H9 (cell line): Measurements from ENCODE around the gene GTF2F2. TPM values are rescaled to one million over a fixed set of nuclear protein-coding genes. Genes with fewer than 3 reads are reported as not detected.

ENCODE experiments used
- DNase-seq: peaks from one replicate; pipeline ENCODE4 v3.0.0-alpha.2; 2017
- H2AFZ ChIP-seq: one replicate; pipeline ENCODE4 v1.6.1; 2013; ENCODE audit warnings: mild to moderate bottlenecking, low read length, control low read depth, moderate library complexity
- H2AK5ac ChIP-seq: 2 replicates; pipeline ENCODE4 v1.6.1; 2013; ENCODE audit warnings: low read length, control low read depth, mixed read lengths; ENCODE audit not compliant: insufficient read length
- H2BK120ac ChIP-seq: one replicate; pipeline ENCODE4 v1.6.1; 2013; ENCODE audit warnings: low read depth, mild to moderate bottlenecking, low read length, control low read depth, inconsistent platforms; ENCODE audit not compliant: poor library complexity, severe bottlenecking
- H2BK12ac ChIP-seq: 2 replicates; pipeline ENCODE4 v1.6.1; 2013; ENCODE audit warnings: low read length, control low read depth, mixed read lengths, low read depth; ENCODE audit not compliant: insufficient read length
- H2BK15ac ChIP-seq: 2 replicates; pipeline ENCODE4 v1.6.1; 2013; ENCODE audit warnings: low read depth, low read length, control low read depth
- H2BK20ac ChIP-seq: one replicate; pipeline ENCODE4 v1.6.1; 2013; ENCODE audit warnings: low read depth, mild to moderate bottlenecking, low read length, control low read depth, inconsistent platforms; ENCODE audit not compliant: poor library complexity, severe bottlenecking
- H2BK5ac ChIP-seq: 2 replicates; pipeline ENCODE4 v1.6.1; 2013; ENCODE audit warnings: low read length, control low read depth, mixed read lengths; ENCODE audit not compliant: insufficient read length
- H3K14ac ChIP-seq: 2 replicates; pipeline ENCODE4 v1.6.1; 2013; ENCODE audit warnings: low read length, control low read depth; ENCODE audit not compliant: insufficient read depth
- H3K18ac ChIP-seq: 2 replicates; pipeline ENCODE4 v1.6.1; 2013; ENCODE audit warnings: low read depth, mild to moderate bottlenecking, mixed read lengths, low read length, control low read depth; ENCODE audit not compliant: insufficient read length
- H3K23ac ChIP-seq: 2 replicates; pipeline ENCODE4 v1.6.1; 2013; ENCODE audit warnings: low read length, control low read depth, mixed read lengths, low read depth; ENCODE audit not compliant: insufficient read length
- H3K23me2 ChIP-seq: 2 replicates; pipeline ENCODE4 v1.6.1; 2013; ENCODE audit warnings: low read depth, mild to moderate bottlenecking, mixed read lengths, low read length, control low read depth; ENCODE audit not compliant: insufficient read length, poor library complexity, severe bottlenecking
- H3K27ac ChIP-seq: 2 replicates; pipeline ENCODE4 v1.5.1; 2013; ENCODE audit warnings: low read length, control low read depth, mixed read lengths, low read depth; ENCODE audit not compliant: insufficient read length
- H3K27me3 ChIP-seq: 2 replicates; pipeline ENCODE4 v1.6.1; 2013; ENCODE audit warnings: low read length, control low read depth, inconsistent platforms; ENCODE audit not compliant: insufficient read depth
- H3K4ac ChIP-seq: 2 replicates; pipeline ENCODE4 v1.6.1; 2013; ENCODE audit warnings: low read depth, mild to moderate bottlenecking, control low read depth, inconsistent platforms, low read length, moderate library complexity
- H3K4me1 ChIP-seq: 2 replicates; pipeline ENCODE4 v1.6.1; 2013; ENCODE audit warnings: low read length, control low read depth, inconsistent platforms; ENCODE audit not compliant: insufficient read depth
- H3K4me2 ChIP-seq: 2 replicates; pipeline ENCODE4 v1.6.1; 2013; ENCODE audit warnings: low read length, control low read depth, mixed read lengths; ENCODE audit not compliant: insufficient read length, insufficient read depth
- H3K56ac ChIP-seq: 2 replicates; pipeline ENCODE4 v1.6.1; 2013; ENCODE audit warnings: low read depth, mild to moderate bottlenecking, mixed read lengths, low read length, control low read depth; ENCODE audit not compliant: insufficient read length
- H3K79me1 ChIP-seq: 2 replicates; pipeline ENCODE4 v1.6.1; 2013; ENCODE audit warnings: low read depth, mild to moderate bottlenecking, moderate library complexity, low read length, control low read depth, inconsistent platforms; ENCODE audit not compliant: insufficient read depth, poor library complexity, severe bottlenecking
- H3K79me2 ChIP-seq: 2 replicates; pipeline ENCODE4 v1.6.1; 2013; ENCODE audit warnings: low read length, control low read depth, inconsistent platforms; ENCODE audit not compliant: insufficient read depth
- H3K9ac ChIP-seq: 2 replicates; pipeline ENCODE4 v1.6.1; 2013; ENCODE audit warnings: low read length, control low read depth, mixed read lengths; ENCODE audit not compliant: insufficient read length; ENCODE audit errors: extremely low read depth
- H3K9me3 ChIP-seq: one replicate; pipeline ENCODE4 v1.6.1; 2013; ENCODE audit warnings: low read depth, low read length, inconsistent platforms; ENCODE audit not compliant: control insufficient read depth
- H3T11ph ChIP-seq: one replicate; pipeline ENCODE4 v1.6.1; 2013; ENCODE audit warnings: mild to moderate bottlenecking, low read length, control low read depth, inconsistent platforms
- H4K20me1 ChIP-seq: one replicate; pipeline ENCODE4 v1.6.1; 2013; ENCODE audit not compliant: control insufficient read depth, insufficient read length, insufficient read depth
- H4K5ac ChIP-seq: 2 replicates; pipeline ENCODE4 v1.6.1; 2013; ENCODE audit warnings: low read depth, mild to moderate bottlenecking, mixed read lengths, low read length, control low read depth; ENCODE audit not compliant: insufficient read length
- H4K8ac ChIP-seq: replicated peaks from 2 replicates; pipeline ENCODE4 v1.6.1; 2013; ENCODE audit warnings: low read length, control low read depth, mixed read lengths, low read depth; ENCODE audit not compliant: insufficient read length
- H4K91ac ChIP-seq: 2 replicates; pipeline ENCODE4 v1.6.1; 2013; ENCODE audit warnings: low read depth, mild to moderate bottlenecking, moderate library complexity, mixed read lengths, low read length, control low read depth; ENCODE audit not compliant: insufficient read length
- H3K27ac Mint-ChIP-seq, 3 experiments: 2 replicates in 2 of 3; 3 replicates in 1 of 3; pipeline ENCODE4 v1.8.0; 2020 to 2021; ENCODE audit warnings: mixed read lengths in 3 of 3, mild to moderate bottlenecking in 1 of 3, moderate library complexity in 1 of 3
- H3K27me3 Mint-ChIP-seq: 2 replicates; pipeline ENCODE4 v1.8.0; 2021; ENCODE audit warnings: low read depth, mild to moderate bottlenecking, moderate library complexity, mixed read lengths
- H3K36me3 Mint-ChIP-seq, 3 experiments: 2 replicates in 2 of 3; 3 replicates in 1 of 3; pipeline ENCODE4 v1.8.0; 2020 to 2021; ENCODE audit warnings: low read depth in 3 of 3, mixed read lengths in 3 of 3; ENCODE audit not compliant: insufficient read depth in 1 of 3
- H3K4me1 Mint-ChIP-seq, 2 experiments: 2 replicates each; pipeline ENCODE4 v1.8.0; 2020; ENCODE audit warnings: mixed read lengths in 2 of 2
- H3K4me3 Mint-ChIP-seq, 2 experiments: 2 replicates in 1 of 2; 3 replicates in 1 of 2; pipeline ENCODE4 v1.8.0; 2020 to 2021; ENCODE audit warnings: mild to moderate bottlenecking in 2 of 2, mixed read lengths in 2 of 2, moderate library complexity in 1 of 2
- H3K9me3 Mint-ChIP-seq, 2 experiments: 2 replicates in 1 of 2; 3 replicates in 1 of 2; pipeline ENCODE4 v1.8.0; 2020; ENCODE audit warnings: mild to moderate bottlenecking in 2 of 2, mixed read lengths in 2 of 2, moderate library complexity in 1 of 2
- WGBS: extraction: QIAGEN DNeasy Blood & Tissue Kit; methylation state at CpG from one replicate; pipeline ENCODE4 v1.1.7; 2013; ENCODE audit warnings: missing lambda C conversion rate, low lambda C conversion rate, mixed read lengths; ENCODE audit not compliant: insufficient read length; ENCODE audit errors: extremely low coverage; 5-methylcytosine and 5-hydroxymethylcytosine counted together
- total RNA-seq: library from RNA; stranded (reverse); gene quantifications from 2 replicates; pipeline ENCODE4 v1.2.1, GENCODE V29; 2021
- TF ChIP-seq, protein P1 (sequence below): fragments of 200-600 bp; sonication (generic); conservative IDR thresholded peaks from 3 replicates; pipeline ENCODE4 v1.8.0; 2021; ENCODE audit warnings: antibody characterized with exemption, mild to moderate bottlenecking

GTF2F2 gene
- total RNA-seq, 1 experiment from 2014 or later, result 29.6 TPM

DNA sequence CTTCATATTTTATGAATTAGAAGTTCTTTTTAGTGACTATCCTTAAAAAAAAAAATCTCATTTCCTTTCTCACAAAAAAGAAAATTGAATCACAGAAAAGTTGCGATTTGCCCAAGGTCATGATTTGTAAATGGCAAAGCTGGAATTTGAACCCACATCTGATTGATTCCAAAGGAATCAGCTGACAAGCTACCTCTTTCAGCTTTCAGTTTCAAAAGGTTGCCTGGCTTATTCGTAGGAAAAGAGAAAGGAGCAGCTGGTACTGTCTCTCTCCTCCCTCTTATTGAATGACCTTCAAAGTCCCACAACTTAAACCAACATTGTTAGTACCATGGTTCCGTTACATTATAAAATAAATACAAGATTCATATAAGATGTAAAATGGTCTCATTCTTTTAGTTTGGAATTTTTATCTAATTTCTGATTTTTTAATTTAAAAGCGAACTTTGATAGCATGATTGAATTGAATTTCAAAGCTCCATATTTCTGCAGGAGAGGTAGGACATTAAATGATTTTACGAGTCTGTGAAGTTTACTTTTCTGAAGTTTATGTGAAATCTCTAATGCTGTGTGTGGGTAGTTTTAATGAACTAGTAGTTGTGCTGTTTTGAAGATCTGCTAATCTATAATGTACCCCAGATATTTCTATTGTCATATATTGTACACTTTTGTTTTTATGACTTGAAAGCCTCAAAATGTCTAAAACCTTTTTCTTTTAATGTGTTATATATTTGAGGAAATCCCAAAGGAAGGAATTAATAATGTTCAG, 99.0 kb downstream of the GTF2F2 start:
- no peak overlapping the region for H4K91ac ChIP-seq
- H4K20me1 ChIP-seq, result no peaks in the 10 kb centered on the region
- no CpG with 5 or more reads among the region's 5 CpGs for WGBS
- H2BK15ac ChIP-seq, result no peak overlapping the region
- Mint-ChIP-seq H3K27me3 (no peaks in the 10 kb centered on the region), H3K36me3 (peaks cover 0 to 4% (median 3%) of the 10 kb centered on the region in 3 experiments; a peak in 5 of 7 replicates), H3K27ac (no peak overlapping the region), H3K4me1 (peaks cover 29% of the 10 kb centered on the region in 2 experiments), H3K4me3 (no peak overlapping the region), H3K9me3 (no peaks in the 10 kb centered on the region)
- no peak overlapping the region for H2AFZ ChIP-seq
- H4K5ac ChIP-seq, result no peak overlapping the region
- no peak overlapping the region for H2AK5ac ChIP-seq
- H3K4ac ChIP-seq, result no peak overlapping the region
- H3K79me1 ChIP-seq, result no peaks in the 10 kb centered on the region
- no peak overlapping the region for H2BK20ac ChIP-seq
- no peaks in the 10 kb centered on the region for H3K27me3 ChIP-seq
- no peak overlapping the region for H3K9ac ChIP-seq
- no peak for DNase-seq
- H3K14ac ChIP-seq, result no peak overlapping the region
- H4K8ac ChIP-seq, result no peak overlapping the region
- H2BK12ac ChIP-seq, result no peak overlapping the region
- no peak overlapping the region for H2BK120ac ChIP-seq
- H3K9me3 ChIP-seq, result no peaks in the 10 kb centered on the region
- H3K56ac ChIP-seq, result no peak overlapping the region
- no peak overlapping the region for H3K23ac ChIP-seq
- no peak overlapping the region for H3T11ph ChIP-seq
- no peak overlapping the region for H3K4me2 ChIP-seq
- H3K18ac ChIP-seq, result no peak overlapping the region
- no peaks in the 10 kb centered on the region for H3K79me2 ChIP-seq
- H2BK5ac ChIP-seq, result no peak overlapping the region
- H3K23me2 ChIP-seq, result no peaks in the 10 kb centered on the region
- TF ChIP-seq, protein P1, sequence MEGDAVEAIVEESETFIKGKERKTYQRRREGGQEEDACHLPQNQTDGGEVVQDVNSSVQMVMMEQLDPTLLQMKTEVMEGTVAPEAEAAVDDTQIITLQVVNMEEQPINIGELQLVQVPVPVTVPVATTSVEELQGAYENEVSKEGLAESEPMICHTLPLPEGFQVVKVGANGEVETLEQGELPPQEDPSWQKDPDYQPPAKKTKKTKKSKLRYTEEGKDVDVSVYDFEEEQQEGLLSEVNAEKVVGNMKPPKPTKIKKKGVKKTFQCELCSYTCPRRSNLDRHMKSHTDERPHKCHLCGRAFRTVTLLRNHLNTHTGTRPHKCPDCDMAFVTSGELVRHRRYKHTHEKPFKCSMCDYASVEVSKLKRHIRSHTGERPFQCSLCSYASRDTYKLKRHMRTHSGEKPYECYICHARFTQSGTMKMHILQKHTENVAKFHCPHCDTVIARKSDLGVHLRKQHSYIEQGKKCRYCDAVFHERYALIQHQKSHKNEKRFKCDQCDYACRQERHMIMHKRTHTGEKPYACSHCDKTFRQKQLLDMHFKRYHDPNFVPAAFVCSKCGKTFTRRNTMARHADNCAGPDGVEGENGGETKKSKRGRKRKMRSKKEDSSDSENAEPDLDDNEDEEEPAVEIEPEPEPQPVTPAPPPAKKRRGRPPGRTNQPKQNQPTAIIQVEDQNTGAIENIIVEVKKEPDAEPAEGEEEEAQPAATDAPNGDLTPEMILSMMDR, result no peak
- H3K27ac ChIP-seq, result no peak overlapping the region
- peaks cover 2% of the 10 kb centered on the region; the same call in 1 of the 2 replicates for H3K4me1 ChIP-seq
